Rectal smooth muscle tissue (tissue), 1 donor: ENCODE results near the gene MGMT.

ENCODE experiments used
- H3K27ac ChIP-seq: one replicate; pipeline ENCODE4 v1.7.0; 2013; ENCODE audit warnings: low read depth, low read length, inconsistent platforms
- H3K27me3 ChIP-seq: one replicate; pipeline ENCODE4 v1.7.0; 2013; ENCODE audit warnings: low read length; ENCODE audit not compliant: control insufficient read depth, insufficient read depth
- H3K36me3 ChIP-seq: one replicate; pipeline ENCODE4 v1.7.0; 2013; ENCODE audit warnings: low read length; ENCODE audit not compliant: control insufficient read depth, insufficient read depth
- H3K4me1 ChIP-seq: one replicate; pipeline ENCODE4 v1.7.0; 2013; ENCODE audit warnings: low read length; ENCODE audit not compliant: control insufficient read depth, insufficient read depth
- H3K4me3 ChIP-seq: one replicate; pipeline ENCODE4 v1.7.0; 2013; ENCODE audit warnings: low read length
- H3K9ac ChIP-seq: one replicate; pipeline ENCODE4 v1.7.0; 2013; ENCODE audit warnings: low read length

Gene MGMT

DNA sequence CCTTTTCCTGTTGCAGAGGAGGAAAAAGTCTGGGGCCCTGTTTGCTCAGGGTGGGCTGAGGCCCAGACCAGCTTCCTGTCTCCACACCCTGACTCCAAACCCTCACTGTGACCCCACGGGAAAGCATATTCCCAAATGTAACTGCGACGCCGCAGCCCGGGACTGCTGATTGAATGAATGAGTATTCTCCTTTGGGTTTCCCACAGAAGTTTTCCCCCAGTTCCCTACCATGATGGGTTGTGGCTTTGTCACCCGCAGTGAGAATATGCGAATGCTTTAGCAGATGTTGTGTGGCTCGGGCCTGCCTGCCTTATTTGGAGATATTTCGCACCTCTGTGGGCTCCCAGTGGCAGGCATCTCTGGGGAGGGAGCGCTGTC, 50.6 kb downstream of the MGMT start:
- Histone ChIP-seq H3K27ac (no peak overlapping the region), H3K9ac (no peak overlapping the region), H3K27me3 (no peaks in the 10 kb centered on the region), H3K36me3 (no peaks in the 10 kb centered on the region), H3K4me3 (no peak overlapping the region), H3K4me1 (no peaks in the 10 kb centered on the region)

DNA sequence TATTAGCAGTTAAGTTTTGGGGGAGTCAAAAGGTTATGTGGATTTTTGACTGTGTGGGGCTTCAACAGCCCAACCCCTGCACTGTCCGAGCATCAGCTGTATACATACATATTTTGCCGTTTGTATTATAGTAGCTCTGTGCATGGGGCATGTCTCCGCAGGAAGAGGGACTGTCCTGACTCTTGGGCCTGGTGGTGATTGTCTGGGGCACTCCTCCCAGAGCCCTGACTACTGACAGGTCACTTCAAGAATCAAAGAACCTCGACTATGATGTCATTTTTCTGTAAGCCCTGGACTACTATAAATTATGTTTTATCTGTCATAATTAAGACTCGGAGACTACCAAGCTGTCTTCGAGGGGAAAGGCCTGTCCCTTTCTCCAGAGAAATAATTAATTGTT, 51.8 kb downstream of the MGMT start:
- H3K36me3 ChIP-seq = no peaks in the 10 kb centered on the region
- H3K9ac ChIP-seq = no peak overlapping the region
- H3K27me3 ChIP-seq = no peaks in the 10 kb centered on the region
- H3K4me3 ChIP-seq = no peak overlapping the region
- H3K4me1 ChIP-seq = no peaks in the 10 kb centered on the region
- H3K27ac ChIP-seq = no peak overlapping the region

DNA sequence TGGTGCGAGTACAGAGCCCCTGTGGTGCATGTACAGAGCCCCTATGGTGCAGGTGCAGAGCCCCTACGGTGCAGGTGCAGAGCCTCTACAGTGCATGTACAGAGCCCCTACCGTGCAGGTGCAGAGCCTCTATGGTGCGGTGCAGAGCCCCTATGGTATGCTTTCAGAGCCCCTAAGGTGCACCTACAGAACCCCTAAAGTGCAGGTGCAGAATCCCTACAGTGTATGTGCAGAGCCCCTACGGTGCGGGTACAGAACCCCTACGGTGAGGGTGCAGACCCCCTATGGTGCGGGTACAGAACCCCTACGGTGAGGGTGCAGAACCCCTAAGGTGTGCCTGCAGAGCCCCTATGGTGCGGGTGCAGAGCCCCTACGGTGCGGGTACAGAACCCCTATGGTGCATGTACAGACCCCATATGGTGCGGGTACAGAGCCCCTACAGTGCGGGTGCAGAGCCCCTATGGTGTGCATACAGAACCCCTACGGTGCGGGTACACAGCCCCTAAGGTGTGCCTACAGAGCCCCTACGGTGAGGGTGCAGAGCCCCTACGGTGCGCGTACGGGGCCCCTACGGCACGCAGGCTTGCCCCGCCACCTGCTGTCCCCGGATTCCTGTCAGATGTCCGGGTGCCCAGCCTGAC, 53.5 kb downstream of the MGMT start:
- no peaks in the 10 kb centered on the region for H3K36me3 ChIP-seq
- H3K27ac ChIP-seq = no peak overlapping the region
- H3K4me3 ChIP-seq = no peak overlapping the region
- H3K4me1 ChIP-seq = peaks cover 5% of the 10 kb centered on the region
- no peak overlapping the region for H3K9ac ChIP-seq
- no peaks in the 10 kb centered on the region for H3K27me3 ChIP-seq

DNA sequence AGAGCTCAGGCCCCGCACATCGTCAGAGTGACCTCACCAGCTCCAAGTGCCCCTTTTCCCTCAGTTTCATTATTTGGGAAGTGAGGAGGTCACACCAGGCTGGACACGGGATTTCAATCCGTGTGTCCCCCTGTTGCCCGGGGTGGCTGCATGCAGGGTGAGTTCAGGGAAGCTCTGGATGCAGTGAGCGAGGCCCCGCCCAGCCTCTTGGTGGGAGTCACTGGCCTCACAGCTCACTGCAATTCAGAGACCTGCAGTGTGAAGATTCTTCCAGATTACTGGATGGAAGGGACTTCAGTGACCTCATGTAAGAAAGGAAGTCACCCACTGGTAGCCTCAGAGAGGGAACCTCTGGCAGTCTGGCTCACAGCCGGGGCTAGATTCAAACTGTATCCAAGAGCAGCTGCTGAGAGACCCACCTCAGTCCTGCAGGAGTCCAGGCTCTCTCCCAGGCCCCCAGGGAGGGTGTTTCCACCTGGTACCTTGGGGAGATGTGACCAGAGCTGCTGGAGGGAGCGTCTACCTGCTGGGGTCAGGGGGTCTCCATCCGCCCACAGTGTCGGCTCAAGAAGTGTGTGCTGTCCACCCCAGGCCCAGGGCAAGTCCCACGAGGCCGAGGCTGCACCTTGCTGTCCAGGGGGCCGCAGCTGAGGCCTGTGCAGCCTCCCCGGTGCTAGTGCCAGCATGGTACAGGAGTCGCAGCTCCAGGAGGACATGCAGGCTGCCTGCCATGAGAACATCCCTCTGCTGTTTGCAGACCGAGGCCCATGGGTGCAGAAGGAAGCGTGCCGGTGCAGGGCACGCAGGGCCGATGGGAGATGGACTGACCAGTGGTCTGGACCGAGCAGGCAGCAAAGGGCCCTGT, 54.4 kb downstream of the MGMT start:
- Histone ChIP-seq H3K27me3 (no peaks in the 10 kb centered on the region), H3K36me3 (no peaks in the 10 kb centered on the region), H3K4me1 (peaks cover 5% of the 10 kb centered on the region), H3K9ac (no peak overlapping the region), H3K27ac (no peak overlapping the region), H3K4me3 (no peak overlapping the region)

DNA sequence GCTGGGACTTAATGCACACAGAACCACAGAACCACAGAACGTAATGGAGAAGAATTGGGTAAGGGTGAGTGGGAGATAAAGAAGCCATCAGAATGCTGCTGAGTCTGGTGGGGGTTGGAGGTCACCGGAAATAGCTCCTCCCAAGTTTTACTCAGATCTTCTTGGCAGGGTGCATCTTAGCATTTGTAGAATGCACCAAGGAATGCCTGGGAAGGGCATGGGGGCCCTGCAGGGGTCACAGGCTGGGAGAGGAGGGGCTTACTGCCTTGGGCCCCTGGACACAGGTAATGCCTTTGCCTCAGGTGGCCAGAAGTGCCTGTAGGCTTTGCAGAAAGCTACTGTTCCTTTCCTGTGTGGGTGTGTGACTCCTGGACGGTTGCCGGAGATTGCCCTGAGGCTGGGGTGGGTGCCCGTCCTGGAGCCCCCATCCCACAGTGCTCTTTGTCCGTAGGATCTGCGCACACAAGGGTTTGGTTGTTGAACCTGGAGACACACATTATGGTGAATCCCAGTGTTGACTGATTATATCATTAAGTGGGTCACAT, 55.1 kb downstream of the MGMT start:
- no peak overlapping the region for H3K27ac ChIP-seq
- H3K4me3 ChIP-seq = no peak overlapping the region
- H3K4me1 ChIP-seq = peaks cover 5% of the 10 kb centered on the region
- H3K9ac ChIP-seq = no peak overlapping the region
- no peaks in the 10 kb centered on the region for H3K36me3 ChIP-seq
- H3K27me3 ChIP-seq = no peaks in the 10 kb centered on the region

DNA sequence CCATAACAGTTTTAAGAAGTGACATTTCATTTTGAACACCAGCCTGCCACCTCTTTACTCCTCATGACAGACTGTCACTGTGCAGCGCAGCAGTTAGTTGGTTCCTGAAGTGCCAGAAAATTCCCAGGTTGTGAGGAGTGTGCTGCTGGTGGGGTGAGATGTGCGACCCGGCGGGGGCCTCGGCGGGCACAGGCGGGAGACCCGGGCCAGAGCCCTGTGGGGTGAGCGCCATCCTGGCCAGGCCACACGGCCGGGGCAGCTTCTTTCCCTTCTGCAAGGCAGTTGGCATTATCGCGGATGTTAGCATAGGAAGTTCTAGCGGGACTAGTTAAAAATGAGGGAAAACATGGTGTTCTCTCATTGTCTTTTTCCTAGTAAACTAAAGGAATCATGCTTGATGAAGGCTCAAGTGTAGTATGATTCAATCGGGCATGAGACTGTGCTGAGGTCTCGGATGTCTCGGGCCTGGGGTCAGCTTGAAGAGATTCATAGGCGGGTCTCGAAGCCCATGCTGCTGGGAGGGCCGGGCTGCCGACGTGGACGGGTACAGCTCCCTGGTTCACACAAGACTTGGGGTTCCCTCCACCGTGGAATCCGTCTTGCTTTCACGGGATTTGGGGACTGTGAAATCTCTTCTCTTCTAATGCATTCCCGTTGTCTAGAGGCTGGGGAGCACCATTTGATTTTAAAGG, 56.1 kb downstream of the MGMT start:
- H3K27me3 ChIP-seq = no peaks in the 10 kb centered on the region
- H3K4me3 ChIP-seq = no peak overlapping the region
- H3K27ac ChIP-seq = no peak overlapping the region
- no peak overlapping the region for H3K9ac ChIP-seq
- no peaks in the 10 kb centered on the region for H3K36me3 ChIP-seq
- H3K4me1 ChIP-seq = peaks cover 5% of the 10 kb centered on the region

DNA sequence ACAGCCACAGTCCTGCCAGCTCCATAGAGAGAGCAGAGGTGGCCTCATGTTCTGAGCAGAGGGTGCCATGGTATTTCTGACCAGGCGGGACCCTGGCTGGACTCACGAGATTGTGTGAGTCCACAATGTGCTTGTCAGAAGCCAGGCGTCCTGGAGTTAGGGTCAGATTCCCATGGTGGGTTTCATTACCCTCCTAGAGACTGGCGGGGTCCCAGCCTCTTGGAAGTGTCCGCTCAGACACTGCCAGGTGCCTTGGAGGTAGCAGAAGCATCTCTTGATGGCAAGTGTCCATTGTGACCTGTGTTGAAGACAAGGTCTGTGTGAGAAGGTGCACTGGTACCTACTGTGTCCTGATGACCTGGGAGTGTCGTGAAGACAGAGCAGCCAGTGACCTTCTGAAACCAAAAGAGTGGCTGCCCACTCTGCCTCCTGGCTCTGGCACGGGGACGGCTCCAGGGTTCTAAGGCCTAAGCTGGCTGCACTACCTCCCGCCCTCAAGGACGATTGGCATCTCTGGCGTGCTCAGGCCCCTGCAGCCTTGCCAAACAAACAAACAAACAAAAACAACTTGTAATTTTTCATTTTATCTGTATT, 56.8 kb downstream of the MGMT start:
- H3K36me3 ChIP-seq = no peaks in the 10 kb centered on the region
- no peak overlapping the region for H3K27ac ChIP-seq
- no peaks in the 10 kb centered on the region for H3K27me3 ChIP-seq
- no peak overlapping the region for H3K9ac ChIP-seq
- H3K4me1 ChIP-seq = peaks cover 5% of the 10 kb centered on the region
- H3K4me3 ChIP-seq = no peak overlapping the region

DNA sequence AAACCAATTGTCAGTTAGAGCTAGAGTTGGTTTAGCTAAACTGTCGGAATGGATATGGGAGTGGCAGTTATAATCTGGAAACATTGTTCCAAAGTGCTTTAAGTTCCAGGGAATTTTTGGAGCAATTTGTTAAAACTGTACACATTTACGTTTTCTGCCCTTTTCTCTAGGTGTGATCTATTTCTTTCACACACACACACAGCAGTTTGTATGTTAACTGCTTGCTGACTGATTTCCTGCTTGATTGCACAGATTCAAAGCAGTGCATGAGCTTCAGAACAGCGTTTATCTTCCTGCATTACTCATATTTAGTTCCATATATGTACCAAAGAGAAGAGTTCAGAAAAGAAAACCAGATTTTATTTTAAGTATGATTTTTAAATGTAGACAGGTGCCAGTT, 57.9 kb downstream of the MGMT start:
- Histone ChIP-seq H3K9ac (no peak overlapping the region), H3K27ac (no peak overlapping the region), H3K4me1 (peaks cover 5% of the 10 kb centered on the region), H3K36me3 (no peaks in the 10 kb centered on the region), H3K27me3 (no peaks in the 10 kb centered on the region), H3K4me3 (peak overlapping the region; percentile 24)

DNA sequence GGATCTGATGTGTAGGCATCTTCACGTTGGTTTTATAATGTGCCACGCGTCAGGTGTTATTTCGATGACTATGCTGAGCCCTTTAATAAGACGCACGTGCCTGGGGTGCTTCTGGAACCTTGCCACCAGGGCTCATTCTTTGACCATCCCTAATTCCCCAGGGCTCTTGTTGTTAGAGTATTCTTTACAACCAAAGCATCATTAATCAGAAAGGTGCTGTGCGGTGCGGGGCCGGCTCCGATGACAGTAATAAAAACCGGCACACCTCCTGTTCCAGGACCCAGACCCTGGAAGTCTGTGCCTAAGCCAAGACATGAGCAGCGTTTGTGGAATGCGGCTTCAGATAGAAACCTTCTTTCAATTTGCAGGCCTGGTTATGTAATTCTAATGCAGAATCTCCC, 58.4 kb downstream of the MGMT start:
- H3K4me3 ChIP-seq = peak overlapping the region; percentile 24
- H3K27me3 ChIP-seq = no peaks in the 10 kb centered on the region
- peaks cover 5% of the 10 kb centered on the region for H3K4me1 ChIP-seq
- no peak overlapping the region for H3K9ac ChIP-seq
- no peak overlapping the region for H3K27ac ChIP-seq
- H3K36me3 ChIP-seq = no peaks in the 10 kb centered on the region

DNA sequence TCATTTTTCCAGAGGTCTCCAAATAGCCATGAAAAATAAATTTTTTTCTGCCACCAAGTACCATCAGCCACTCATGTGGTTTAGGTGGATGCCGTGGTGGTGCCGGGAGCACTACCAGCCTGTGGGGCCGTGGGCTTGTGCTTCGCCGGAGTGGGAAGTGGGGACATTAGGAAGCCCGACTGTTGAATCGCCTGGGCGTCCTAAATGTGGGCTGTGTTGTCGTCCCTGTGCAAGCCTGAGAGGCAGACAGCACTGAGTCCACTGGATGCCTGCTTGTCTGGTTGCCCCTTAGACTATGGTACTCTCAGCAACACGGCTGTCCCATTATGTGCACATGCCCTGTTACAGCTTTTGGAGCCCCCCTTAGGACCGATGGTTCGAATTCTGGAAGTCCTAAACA, 59.9 kb downstream of the MGMT start:
- Histone ChIP-seq H3K36me3 (no peaks in the 10 kb centered on the region), H3K4me1 (peaks cover 5% of the 10 kb centered on the region), H3K27ac (no peak overlapping the region), H3K27me3 (no peaks in the 10 kb centered on the region), H3K9ac (no peak overlapping the region), H3K4me3 (no peak overlapping the region)

DNA sequence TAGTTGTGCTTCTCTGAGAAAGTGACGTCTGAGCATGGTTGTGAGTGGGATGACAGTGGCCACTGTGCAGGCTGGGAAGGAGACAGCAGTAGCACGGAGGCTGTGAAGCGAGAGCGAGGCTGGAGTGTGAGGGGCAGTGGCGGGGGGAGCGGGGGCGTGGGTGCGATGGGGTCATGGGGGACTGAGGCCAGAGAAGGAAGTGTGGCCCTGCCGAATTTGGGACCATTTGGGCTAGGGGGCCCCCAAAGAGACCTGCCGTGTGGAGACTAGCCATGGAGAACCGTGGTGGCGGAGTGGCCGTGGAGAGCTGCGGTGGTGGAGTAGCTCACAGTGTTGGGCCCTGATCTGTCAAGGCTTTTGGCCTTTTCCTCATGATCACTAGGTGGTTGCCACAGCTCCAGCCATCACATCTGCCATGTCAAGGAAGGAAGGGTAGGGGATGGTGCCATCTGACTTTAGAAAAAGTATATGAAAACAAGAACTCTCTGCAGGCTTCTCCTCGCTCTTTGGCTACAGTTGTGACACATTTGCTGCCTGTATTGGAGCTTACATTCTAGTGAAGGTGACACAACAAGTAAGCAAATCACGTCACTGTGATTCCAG, 61.4 kb downstream of the MGMT start:
- Histone ChIP-seq H3K9ac (no peak overlapping the region), H3K27ac (no peak overlapping the region), H3K27me3 (no peaks in the 10 kb centered on the region), H3K4me3 (no peak overlapping the region), H3K4me1 (peaks cover 5% of the 10 kb centered on the region), H3K36me3 (no peaks in the 10 kb centered on the region)

DNA sequence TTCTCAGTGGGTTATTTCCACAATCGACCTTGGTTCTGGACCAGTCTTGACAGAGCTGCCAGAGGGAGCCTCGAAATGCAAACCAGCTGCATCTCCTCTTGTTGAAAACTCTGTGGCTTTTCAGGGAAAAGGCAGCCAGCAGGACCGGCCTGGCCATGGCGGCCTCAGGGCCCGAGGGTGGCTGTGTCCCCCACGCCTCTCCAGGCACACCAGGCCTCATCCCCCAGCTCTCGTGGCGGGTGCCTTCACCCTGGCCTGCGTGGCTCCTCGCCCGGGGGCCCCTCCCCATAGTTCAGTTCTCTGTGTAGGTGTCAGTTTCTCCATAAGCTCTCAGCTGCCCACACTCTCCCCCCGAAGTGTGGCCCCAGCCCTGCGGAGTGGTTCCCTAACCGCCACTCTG, 63.5 kb downstream of the MGMT start:
- H3K36me3 ChIP-seq = no peaks in the 10 kb centered on the region
- no peaks in the 10 kb centered on the region for H3K4me1 ChIP-seq
- no peaks in the 10 kb centered on the region for H3K27me3 ChIP-seq
- H3K4me3 ChIP-seq = no peak overlapping the region
- H3K9ac ChIP-seq = no peak overlapping the region
- no peak overlapping the region for H3K27ac ChIP-seq
